HG02610 (cell line): Measurements from ENCODE around the gene TICRR.

Experiments used
- ATAC-seq: cut with Tn5 transposase; IDR thresholded peaks from one replicate; pipeline ENCODE4 v1.9.1; 2021; ENCODE audit warnings: mild to moderate bottlenecking, moderate library complexity; ENCODE audit not compliant: unreplicated experiment

Gene TICRR

DNA sequence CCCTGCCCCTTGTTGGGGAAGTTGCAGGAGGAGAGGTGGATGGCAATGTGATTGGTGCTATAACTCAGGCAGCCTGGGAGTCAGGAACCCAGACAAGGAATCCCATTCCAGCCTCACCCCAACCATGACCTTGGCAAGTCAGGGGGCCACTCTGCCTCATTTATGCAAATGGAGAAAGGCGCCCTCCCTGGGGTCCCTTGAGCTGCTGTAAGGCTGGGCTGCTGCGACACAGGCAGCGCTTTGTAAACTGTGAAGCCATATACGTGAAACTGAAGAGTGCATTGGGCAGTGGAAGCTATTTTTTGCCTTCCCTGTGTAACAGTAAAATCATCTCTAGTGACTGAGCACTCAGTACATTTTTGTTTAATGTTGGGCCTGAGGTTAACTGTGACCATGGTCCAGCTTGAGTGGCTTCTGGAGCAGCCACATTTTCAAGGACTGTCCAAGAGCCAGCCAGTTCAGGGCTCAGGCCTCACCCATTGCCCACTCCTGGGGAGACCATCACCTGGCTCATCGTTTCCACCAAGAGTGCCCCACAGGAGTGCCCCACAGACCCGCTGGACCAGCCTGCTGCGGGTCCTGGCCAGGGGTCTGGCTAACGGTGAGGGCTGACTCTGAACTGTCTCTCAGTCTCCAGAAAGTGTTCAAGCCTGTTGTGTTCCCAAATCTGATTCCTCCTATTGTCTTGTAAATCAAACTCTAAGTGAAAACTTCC, 52.1 kb downstream of the TICRR start:
- ATAC-seq = no peak

DNA sequence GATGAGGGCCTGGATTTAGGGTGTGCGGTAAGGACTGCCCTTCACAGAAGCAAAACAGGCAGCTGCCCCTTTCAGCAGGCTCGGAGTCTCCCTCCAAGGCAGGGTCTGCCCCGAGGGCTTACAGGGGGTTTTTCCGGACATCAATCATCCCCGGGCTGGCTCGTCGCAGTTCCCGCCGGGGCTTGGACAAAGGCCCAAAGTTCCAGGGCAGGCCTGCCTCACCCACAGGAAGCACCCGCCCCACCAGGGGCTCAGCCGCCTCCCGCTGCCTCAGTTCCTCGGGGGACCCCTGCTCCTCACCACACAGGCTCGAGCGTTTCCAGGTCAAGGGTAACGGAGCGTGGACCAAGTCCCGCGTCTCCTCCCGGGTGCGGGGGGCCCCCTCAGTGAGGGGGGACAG, 53.0 kb downstream of the TICRR start:
- ATAC-seq = no peak

DNA sequence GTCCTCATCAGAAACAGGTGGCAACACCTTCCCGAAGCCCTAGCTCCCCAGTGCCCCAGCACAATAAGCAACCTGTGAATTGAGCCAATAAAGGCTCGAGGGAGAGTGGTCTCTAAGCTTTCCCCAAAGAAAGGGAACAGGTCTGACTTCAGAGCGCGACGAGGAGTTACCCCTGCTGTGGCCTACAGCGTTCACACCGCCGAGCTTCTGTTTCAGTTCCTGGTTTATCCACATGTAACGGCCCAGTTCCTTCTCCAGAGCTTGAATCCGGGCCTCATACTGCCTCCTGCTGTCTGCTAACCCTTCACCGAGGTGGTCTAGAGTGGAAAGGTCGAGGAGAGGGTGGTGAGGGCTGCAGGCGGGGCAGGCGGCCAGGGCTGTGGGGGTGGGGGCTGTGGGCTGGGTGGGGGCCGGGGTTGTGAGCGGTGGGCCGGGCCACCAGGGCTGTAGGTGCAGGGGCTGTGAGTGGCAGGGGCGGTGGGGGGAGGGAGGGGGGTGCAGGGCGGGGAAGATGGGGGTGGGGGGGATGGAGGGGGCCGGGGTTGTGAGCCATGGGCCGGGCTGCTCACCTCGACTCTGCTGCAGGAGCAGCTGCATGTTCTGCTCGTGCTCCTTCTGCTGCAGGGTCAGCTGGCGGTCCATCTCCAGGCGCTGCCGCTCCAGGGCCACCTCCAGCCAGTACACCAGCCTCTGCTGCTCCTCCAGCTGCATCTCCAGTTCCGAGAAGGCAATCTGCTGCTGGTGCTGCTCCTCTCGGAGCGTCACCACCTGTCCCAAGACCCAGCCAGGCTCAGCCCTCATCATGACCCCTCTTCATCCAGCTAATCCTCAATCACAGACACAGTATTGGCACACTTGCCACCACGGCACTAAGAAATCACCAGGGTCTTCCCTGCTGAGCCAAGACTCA, 53.8 kb downstream of the TICRR start:
- ATAC-seq = no peak

DNA sequence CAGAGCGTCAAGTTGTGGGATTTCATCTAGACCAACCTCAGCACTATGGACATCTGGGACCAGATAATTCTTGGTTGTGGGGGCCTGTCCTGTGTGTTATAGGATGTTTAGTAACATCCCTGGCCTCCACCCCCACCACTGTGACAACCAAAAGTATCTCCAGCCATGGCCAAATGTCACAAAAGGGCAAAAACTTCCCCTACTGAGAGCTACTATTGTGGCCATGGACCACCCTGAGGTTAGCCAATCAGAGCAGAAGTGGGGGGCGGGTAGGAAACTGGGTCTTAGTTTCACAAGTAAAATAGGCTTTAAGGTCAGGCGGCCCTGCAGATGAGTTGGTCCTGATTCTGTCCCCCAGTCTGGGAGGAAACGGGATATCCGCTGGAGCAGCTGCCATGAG, 54.6 kb downstream of the TICRR start:
- ATAC-seq = no peak

DNA sequence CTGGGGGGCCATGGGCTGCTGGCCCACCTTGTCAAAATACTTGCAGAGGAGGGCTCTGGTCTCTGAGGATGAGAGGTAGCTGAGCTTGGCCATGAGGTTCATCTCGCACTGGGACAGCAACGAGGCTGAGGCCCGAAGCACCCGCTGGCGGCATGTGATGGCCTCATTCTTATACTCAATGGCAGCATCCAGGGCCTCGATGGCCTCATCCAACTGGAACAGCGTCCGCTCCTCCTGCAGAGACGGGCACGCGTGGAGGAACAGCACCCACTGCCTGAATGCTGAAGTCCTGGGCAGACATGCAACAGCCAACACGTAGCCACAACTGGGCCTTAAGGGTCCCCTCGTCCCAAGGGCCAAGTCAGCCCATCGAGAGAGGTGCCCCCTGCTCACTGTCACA, 55.0 kb downstream of the TICRR start:
- ATAC-seq = no peak

DNA sequence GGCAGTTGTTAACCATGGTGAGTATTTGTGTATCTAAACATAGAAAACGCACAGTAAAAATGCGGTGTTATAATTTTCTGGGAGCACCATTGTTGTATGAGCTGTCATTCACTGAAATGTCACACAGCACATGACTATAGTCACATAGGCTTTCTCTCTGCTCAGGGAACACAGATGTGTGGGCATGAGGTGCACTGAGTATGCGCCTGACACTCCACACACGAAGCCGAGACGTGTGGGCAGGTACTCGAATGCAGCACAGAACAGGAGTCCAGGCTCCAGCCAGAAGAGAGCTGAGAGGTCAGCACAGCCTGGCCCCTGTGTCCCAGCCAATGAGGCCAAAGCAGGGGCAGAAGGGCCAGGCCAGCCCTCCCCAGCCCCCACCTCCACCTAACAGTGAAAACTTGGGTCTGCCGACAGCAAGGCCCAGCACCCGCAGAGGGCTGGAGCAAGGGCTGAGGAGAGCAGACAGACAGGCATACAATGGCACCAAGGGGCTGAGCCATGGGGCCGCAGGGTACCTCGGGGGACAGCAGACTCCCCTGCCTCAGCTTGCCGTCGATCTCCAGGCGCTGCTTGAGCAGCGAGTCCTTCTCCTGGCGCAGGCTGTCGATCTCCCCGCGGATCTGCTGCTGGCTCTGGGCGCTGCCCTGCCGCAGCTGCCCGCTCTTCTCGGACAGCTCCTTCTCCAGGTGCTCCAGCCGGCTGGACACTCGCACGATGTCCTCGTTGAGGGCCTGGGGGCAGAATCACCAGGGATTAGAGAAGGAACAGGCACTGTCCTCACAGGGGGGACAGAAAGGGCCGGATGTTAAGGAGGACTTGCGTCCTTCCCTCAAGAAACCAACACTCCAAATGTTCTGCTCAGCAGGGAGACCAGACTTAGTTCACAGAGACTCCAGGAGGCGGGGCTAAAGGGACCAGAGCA, 56.0 kb downstream of the TICRR start:
- no peak for ATAC-seq

DNA sequence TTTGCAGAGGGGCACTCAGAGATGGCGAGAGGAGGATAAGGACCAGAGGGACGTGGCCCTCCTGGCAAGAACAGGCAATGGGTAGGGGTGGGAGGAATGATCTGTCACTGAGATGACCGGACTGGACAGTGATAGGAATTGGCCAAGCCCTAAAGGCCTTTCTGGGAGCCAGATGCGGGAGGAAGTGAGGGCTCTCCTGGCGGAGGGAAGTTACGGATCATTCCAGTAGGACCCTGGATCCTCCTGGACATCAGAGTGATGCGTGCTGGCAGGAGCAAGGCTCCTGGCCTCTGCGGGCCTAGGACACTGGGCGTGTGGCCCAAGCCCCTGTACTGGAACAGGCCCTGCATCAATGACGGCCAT, 56.6 kb downstream of the TICRR start:
- ATAC-seq = no peak

DNA sequence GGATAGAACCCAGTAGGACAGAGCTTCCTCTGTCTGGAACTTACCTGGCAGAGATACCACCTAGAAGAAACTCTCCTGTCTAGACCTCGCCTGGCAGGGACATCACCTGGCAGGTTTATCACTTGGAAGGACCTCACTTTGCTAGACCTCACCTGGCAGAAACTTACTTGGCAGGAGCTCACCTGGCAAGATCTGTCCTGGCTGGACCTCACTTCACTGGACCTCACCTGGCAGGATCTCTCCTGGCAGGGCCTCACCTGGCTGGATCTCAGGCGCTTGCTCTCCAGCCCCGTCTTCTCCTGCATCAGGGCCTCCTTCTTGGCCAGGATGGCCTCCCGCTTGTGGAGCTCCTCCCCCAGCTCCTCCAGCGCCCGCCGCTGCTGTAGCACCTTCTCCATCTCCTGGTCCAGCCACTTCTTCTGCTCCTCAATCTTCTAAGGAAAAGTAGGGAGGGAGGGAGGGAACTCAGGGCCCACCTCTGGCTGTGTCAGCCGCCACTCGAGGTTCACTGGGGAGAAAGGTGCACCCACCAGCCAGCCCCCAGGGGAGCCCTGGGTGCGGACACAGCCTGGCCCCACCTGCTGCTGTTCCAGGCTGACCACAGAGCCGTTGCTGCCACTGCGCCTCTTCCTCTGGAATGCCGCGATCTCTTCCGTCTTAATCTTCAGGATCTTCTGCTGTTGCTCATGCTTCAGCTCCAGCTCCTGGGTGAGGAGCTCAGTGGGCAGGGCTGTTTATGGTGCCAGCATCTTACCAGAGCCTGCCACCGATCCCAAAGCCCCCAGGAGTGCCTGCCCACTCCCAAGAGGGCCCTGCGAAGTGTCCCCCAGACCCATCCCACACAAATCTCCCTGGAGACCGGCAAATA, 57.5 kb downstream of the TICRR start:
- ATAC-seq = no peak

DNA sequence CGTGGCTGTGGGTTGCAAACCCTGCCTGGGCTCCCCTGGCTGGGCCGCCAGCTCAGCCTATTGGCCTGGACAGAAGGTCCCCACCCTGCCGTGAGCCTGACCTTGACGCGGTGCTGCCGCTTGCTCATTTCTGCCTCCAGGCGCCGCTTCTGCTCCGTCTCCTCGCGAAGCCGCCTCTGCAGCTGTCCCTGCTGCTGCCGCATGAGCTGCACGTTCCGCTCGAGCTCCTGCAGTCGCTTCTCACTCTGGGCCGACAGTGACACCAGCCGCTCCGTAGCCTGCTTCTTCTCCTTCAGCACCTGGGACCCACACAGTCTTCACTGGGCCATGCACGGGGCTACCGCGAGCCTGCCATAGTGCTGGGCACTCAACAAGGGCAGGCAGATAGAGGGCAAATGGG, 58.3 kb downstream of the TICRR start:
- ATAC-seq = no peak

DNA sequence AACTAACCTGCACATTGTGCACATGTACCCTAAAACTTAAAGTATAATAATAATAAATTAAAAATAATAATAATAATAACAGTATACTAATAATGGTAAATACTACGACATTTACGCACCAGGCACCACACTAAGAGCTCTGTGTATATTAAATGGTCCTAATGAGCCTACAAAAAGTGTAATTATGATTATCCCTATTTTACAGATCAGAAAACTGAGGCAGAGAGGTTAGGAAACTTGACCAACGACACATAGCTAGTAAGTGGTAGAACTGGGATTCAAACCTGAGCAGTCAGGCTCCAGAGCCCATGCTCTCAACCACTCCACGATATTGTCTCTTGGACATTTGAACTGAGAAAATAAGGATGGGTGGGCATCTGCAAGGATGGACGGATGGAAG, 65.0 kb downstream of the TICRR start:
- ATAC-seq = no peak

DNA sequence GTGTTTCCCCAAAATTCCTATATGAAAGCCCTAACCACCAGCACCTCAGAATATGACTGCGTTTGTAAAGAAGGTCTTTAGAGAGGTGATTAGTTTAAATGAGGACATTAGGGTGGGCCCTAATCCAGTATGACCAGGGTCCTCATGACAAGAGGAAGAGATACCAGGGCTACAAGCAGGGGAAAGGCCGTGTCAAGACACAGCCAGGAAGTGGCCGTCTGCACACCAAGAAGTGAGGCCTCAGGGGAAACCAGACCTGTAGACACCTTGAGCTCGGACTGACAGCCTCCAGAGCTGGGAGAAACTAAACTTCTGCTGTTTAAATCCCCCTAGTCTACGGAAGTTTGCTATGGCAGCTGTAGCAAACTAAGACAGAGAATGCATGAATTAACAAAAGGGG, 65.8 kb downstream of the TICRR start:
- no peak for ATAC-seq

DNA sequence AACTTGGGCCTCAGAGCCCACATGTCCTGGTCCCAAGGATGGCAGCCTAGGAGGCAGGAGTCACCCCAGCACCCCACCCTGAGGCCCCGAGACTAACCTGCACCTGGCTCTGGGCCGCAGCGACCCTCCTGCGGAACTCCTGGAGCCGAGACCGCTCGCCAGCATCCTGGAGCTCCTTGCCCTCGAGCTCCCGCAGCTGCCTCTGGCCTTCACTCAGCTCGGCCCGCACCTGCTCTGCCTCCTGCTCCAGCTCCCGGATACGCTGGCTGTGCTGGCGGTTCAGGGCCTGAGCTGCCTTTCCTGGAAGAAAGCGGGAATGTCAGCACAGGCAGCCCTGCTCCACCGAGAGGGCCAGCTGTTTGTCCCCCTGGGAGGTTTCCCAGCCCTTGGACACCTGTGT, 66.8 kb downstream of the TICRR start:
- ATAC-seq = no peak

DNA sequence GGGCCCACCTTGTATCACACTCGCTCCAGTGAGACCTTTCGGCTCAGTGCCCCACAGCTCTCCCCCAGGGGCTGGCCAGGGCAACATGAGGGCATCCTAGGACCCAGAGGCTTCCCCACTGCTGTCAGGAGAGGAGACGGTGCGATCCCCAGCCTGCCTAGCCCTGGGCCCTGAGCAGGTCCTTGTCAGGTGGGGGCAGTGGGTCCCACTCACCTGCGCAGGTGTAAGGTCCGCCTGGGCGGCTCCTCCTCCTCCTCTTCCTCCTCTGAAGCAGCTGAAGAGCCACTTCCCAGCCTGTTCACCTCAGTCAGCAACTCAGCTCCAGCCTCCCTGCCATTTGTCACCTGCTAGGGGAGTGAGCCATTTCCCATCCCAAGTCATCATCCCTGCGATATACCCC, 70.4 kb downstream of the TICRR start:
- no peak for ATAC-seq

DNA sequence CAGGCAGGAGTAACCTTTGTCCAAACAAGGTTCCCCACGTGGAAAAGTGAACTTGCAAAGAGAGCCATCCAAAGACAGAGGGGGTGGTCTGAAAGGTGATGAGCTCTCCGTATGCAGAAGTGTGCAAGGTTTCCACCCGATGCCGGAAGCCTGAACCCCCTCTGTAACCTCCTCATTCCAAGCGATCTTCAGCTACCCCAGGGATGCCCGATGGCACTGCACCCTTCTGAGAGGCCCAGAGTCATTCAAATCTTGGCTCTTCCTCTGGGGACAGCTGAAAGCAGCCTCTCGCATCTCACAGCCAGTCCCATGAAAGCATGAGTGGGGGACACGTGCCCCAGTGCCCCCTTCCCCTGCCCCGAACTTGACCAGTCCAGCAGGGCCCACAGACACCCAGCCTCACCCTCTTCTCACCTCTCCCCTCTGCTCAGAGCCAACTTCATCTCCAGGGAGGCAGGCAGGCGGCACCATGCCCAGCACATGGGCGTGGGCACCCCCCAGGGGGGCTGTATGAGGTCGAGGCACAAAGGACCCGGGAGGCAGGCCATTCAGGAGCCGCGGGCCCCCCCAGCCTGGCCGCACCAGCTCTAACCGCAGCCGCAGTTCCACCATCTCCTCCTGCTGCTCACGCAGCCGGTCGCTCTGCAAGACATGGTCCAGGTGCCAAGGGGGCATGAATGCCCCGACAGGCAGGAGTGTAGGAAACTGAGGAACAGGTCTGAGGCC, 71.3 kb downstream of the TICRR start:
- ATAC-seq = no peak

DNA sequence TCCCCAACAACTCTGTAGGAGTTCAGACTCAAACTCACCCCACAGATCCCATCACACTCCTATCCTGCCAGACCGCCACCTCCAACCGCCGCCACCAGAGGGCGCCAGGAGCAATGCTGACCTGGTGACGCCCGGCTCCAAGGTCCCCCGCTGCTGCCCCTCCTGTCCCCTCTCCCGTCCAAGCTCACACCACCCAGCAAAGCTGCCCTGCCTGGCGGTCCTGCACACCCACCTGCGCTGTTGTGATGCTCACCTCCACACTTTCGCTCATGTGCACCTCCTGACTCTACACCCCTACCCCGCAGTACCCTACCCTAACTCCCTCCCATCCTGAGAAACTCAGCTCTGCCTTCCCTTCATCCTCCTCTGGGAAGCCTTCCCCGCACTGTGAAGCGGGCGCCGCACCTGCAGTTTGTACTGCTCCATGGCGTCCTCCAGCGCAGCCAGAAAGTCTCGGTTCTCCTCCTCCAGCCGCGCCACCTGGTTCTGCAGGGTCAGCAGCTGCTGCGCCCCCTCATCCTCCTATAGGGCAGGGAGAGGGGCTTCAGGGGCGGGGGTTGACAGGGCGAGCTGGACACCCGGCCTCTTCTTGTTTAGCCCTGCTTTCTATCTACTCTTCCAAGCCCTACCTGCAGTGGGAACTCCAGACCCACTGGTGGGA, 72.1 kb downstream of the TICRR start:
- peak; percentile 44 for ATAC-seq

DNA sequence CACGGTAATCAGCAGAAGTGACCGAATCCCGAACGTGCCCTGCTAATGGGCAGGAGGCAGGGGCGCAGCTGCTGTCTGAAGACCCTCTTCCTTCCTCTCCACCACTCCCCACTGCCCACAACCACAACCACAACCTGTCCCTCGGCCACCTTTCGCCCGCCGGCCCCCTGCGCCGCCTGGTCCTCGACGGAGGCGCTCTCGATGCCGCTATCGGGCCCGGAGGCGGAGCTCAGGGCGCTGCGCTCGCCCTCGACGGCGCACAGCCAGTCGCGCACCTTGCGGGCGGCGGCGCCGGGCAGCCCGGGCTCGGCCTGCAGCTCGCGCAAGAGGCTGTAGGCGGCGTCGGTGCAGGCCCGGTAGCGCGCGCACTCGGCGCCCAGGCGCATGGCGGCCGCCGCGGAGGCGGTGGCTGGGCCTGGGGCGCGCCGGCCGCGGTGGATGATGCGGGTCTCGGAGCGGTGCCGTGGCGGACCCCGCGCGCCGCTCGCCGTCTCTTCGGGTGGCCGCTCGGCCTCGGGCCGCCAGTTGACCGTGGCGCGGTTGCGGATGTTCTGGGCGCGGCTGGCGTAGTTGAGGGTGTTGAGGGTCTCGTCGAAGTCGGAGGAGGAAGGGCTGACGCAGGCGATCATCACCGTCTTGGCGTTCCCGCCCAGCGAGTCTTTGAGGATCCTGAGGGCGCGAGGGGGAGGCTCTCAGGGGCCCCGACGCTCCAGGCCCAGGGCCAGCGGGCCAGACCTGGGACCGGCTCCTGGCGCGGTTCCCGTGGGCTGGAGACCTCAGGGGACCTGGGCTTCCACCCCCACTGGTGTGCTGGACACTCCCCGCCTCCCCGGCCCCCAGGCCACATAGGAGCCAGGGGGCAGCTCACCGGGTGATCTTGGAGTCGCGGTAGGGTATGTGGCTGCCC, 73.1 kb downstream of the TICRR start:
- no peak for ATAC-seq

DNA sequence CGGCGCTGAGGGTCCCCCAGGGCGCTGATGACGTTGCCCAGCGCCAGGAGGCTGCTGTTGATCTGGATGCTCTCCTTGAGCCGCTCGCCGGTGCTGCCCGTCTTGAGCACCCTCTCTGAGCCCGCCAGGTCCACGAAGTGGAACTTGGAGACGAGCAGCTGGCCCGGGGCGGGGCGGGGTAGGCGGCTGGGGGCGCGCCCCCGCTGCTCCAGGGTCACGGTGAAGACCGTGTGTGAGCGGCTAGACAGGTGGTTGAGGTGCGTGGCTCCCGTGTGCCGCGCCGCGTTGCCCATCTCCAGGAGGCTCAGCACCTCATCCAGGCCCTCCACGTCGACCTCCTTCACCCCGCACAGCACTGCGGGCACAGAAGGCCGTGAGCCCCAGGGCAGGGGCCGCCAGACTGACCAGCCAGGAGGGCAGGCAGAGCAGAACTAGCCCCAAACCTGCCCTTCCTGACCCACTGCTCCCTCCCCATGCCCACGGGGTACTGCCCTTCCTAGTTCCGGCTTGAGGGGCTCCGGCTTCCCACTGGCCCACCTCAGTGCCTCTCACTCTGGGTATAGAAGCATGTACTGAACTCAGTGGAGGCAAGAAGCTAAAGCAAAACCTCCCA, 73.8 kb downstream of the TICRR start:
- ATAC-seq = no peak

DNA sequence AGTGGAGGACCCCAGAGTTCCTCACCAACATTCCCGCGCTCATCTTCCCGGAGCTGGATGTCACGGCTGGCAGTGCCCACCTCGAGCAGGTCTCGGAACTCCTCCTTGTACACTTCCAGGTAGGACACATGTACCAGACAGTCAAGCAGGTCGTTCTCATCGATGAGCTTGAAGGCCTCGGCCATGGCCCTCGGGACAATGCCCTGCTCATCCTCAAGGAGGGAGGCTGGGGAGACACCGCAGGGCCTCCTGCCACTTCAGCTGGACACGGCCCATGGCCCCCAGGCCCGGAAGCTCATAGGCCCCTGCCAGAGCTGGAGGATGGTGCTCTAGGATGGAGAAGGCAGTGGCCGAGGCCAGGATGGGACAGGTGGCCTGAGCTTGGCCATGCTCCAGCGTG, 74.4 kb downstream of the TICRR start:
- ATAC-seq = no peak
